Nucleus accumbens (tissue), 56 donors: ENCODE data around the gene GARIN5B.

Experiments used
- DNase-seq, 56 donors: peaks; one replicate each; lab custom pipeline; 2025; lab: John Stamatoyannopoulos, UW

GARIN5B gene

GRCh38 chr19:55304980-55305379 is 58.1 kb downstream of the GARIN5B start:
- DNase-seq = no peak
